Measurements from ENCODE around the gene ITPK1. TPM values are rescaled to one million over a fixed set of nuclear protein-coding genes. Genes with fewer than 3 reads are reported as not detected.

Gene ITPK1
- total RNA-seq, 4 donors from 2014 or later: 64.8 to 235 (median 128) TPM

GRCh38 chr14:93027810-93028723 is 87.7 kb downstream of the ITPK1 start:
- no peaks in the 10 kb centered on the region for H3K36me3 ChIP-seq
- no peak for TF ChIP-seq POLR2AphosphoS5 (IDR thresholded peaks at IDR 0.05)
- TF ChIP-seq EP300 (IDR thresholded peaks at IDR 0.05; ENCODE audit: low read depth): no peak
- no peak for TF ChIP-seq POLR2A (IDR thresholded peaks at IDR 0.05)
- no peak for TF ChIP-seq CTCF (IDR thresholded peaks at IDR 0.05)
- 88 to 89% methylated on average over 5 to 19 of the region's 19 CpGs for WGBS, 2 donors (ENCODE audit: low coverage in 1 of 2)
- peaks cover 18 to 27% (median 21%) of the 10 kb centered on the region in 4 donors for H3K4me1 ChIP-seq
- intact Hi-C loops (cut with DNase I; ENCODE audit: low total_unique reads): no loop called here
- H3K9me3 ChIP-seq: no peaks in the 10 kb centered on the region
- no peak for DNase-seq
- H3K27me3 ChIP-seq: no peaks in the 10 kb centered on the region
- in situ Hi-C loops (cut with MboI; ENCODE audit: low pct_ligation_motif_present in 1 of 4, low pct_unique_long_range_greater_than_20kb in 1 of 4, low sequenced_read_pairs in 3 of 4): no loop called here
- H3K4me3 ChIP-seq: no peak overlapping the region
- no peak overlapping the region for H3K27ac ChIP-seq

GRCh38 chr14:93026339-93026738 is 89.4 kb downstream of the ITPK1 start:
- in situ Hi-C loops (cut with MboI; ENCODE audit: low pct_ligation_motif_present in 1 of 4, low pct_unique_long_range_greater_than_20kb in 1 of 4, low sequenced_read_pairs in 3 of 4) (no loop called here), intact Hi-C loops (cut with DNase I; ENCODE audit: low total_unique reads) (no loop called here)
- peaks cover 2 to 17% (median 5%) of the 10 kb centered on the region in 4 donors for H3K4me1 ChIP-seq
- H3K36me3 ChIP-seq: no peaks in the 10 kb centered on the region
- H3K4me3 ChIP-seq: no peak overlapping the region
- no peak overlapping the region for H3K27ac ChIP-seq
- WGBS, 2 donors (ENCODE audit: low coverage in 1 of 2): 88% methylated on average over 7 of the region's 7 CpGs; no CpG with 5 or more reads in 1 of the 2 donors
- TF ChIP-seq POLR2AphosphoS5 (IDR thresholded peaks at IDR 0.05) (no peak), POLR2A (IDR thresholded peaks at IDR 0.05) (no peak), EP300 (IDR thresholded peaks at IDR 0.05; ENCODE audit: low read depth) (no peak), CTCF (IDR thresholded peaks at IDR 0.05) (no peak)
- H3K27me3 ChIP-seq: no peaks in the 10 kb centered on the region
- H3K9me3 ChIP-seq: no peaks in the 10 kb centered on the region
- DNase-seq: no peak

- Histone ChIP-seq H3K9me3 (no peaks in the 10 kb centered on the region), H3K36me3 (no peaks in the 10 kb centered on the region), H3K4me3 (no peak overlapping the region), H3K27me3 (no peaks in the 10 kb centered on the region), H3K27ac (no peak overlapping the region), H3K4me1 (peaks cover 0 to 7% (median 3%) of the 10 kb centered on the region in 4 donors)
- intact Hi-C loops (cut with DNase I; ENCODE audit: low total_unique reads) (no loop called here), in situ Hi-C loops (cut with MboI; ENCODE audit: low pct_ligation_motif_present in 1 of 4, low pct_unique_long_range_greater_than_20kb in 1 of 4, low sequenced_read_pairs in 3 of 4) (no loop called here)
- TF ChIP-seq CTCF (IDR thresholded peaks at IDR 0.05) (no peak), POLR2A (IDR thresholded peaks at IDR 0.05) (no peak), EP300 (IDR thresholded peaks at IDR 0.05; ENCODE audit: low read depth) (no peak), POLR2AphosphoS5 (IDR thresholded peaks at IDR 0.05) (no peak)
- 83 to 85% methylated on average over 4 to 9 of the region's 9 CpGs for WGBS, 2 donors (ENCODE audit: low coverage in 1 of 2)
- DNase-seq: no peak
Measured at GRCh38 chr14:93025055-93025454, 90.7 kb downstream of the ITPK1 start.

GRCh38 chr14:93024493-93024892 is 91.2 kb downstream of the ITPK1 start:
- intact Hi-C loops (cut with DNase I; ENCODE audit: low total_unique reads): no loop called here
- Histone ChIP-seq H3K9me3 (no peaks in the 10 kb centered on the region), H3K4me3 (no peak overlapping the region), H3K27me3 (no peaks in the 10 kb centered on the region), H3K4me1 (peaks cover 0 to 12% (median 5%) of the 10 kb centered on the region in 4 donors), H3K27ac (no peak overlapping the region), H3K36me3 (no peaks in the 10 kb centered on the region)
- in situ Hi-C loops (cut with MboI; ENCODE audit: low pct_ligation_motif_present in 1 of 4, low pct_unique_long_range_greater_than_20kb in 1 of 4, low sequenced_read_pairs in 3 of 4): no loop called here
- TF ChIP-seq POLR2AphosphoS5 (IDR thresholded peaks at IDR 0.05) (no peak), POLR2A (IDR thresholded peaks at IDR 0.05) (no peak), CTCF (IDR thresholded peaks at IDR 0.05) (no peak)
- DNase-seq: no peak
- 92 to 96% methylated on average over 2 to 5 of the region's 5 CpGs for WGBS, 2 donors (ENCODE audit: low coverage in 1 of 2)

All from transverse colon (tissue), 4 donors.